HG02938 (cell line): ENCODE data around the gene TRIM8.

ENCODE experiments used
- ATAC-seq: cut with Tn5 transposase; IDR thresholded peaks from one replicate; pipeline ENCODE4 v1.9.1; 2021; ENCODE audit warnings: mild to moderate bottlenecking, moderate library complexity; ENCODE audit not compliant: unreplicated experiment

Gene TRIM8

DNA sequence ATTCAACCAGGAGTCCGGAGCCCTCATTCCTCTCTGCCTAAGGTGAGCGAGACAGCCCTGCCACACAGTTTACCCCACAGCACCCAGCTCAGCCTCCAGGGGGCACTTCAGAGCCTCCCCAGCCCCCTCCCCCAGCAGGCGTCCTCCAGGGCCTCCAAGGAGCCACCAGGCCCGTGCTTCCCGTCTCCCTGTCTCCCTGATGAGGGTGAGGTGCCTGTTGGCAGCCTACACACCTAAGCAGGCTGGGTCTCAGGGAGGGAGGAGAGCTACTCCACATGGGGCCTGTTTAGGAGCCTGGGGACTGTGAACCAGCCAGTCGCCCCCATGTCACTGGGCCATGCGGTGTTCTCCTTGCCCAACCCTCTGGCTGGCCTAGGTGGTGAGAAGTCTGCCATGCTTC, 28.9 kb upstream of the TRIM8 start:
- no peak for ATAC-seq

DNA sequence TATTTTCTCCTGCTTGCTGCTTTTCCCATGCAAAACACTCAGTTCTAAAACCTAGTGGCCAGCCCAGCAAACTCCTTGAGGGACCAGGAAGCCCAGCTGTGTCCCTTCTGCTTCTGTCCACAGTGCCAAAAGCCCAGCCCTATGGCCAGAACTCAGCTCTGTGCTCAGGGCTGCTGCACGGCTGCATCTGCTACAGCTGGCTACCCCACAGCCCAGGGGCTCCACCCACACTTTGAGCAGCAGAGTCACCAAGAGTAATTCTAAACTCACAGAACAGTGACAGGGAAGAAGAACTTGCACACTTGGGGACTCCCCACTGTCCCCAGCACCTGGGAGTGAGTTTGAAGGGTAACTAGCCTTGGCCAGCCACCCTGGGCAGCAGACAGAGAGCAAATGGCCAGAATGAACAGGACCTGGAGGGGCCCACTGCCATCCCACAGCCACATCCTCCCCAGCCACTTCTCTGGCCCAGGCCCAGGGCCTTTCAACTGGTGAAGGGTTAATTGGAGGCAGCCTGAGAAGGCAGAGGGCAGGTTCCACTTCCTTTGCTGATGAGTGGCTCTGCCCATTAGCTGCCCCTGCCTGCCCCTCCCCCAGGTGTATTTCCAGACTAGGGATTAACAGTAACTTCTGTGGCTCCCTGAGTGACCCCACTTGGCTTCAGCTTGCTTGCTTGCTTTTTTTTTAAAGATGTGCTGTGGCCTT, 28.1 kb upstream of the TRIM8 start:
- ATAC-seq: no peak

DNA sequence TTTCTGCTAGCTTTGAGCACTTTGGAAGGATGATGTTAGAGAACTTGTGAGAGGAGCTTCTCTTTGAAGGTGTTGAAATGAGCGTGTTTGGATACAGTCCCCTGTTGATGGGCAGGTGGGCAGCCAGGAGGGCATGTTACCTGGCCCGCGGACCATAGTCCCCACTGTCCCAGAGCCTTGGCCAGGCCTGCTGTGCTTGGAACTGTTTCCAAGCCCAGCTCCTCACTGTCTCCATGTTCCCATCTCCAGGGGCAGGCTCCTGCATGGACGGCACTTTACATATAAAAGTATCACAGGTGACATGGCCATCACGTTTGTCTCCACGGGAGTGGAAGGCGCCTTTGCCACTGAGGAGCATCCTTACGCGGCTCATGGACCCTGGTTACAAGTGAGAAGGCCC, 27.2 kb upstream of the TRIM8 start:
- no peak for ATAC-seq

DNA sequence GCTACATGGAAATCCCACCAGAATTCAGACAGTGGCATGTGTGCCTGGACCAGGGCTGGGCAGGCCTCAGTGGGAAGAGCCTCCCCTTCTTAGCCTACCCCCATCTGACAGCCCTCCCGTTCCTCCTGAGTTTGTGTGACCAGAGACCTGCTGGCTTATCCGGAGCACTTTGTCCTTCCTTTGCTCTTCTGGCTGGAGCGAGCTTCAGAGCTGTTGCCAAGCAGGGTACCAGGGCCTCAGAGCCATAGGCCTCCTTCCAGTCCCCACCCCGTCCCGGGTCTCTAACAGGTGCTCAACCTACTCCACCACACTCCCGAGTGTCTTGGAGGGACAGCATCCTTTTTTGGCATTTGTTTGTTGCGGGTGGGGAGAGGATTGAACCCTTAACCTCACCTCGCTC, 26.5 kb upstream of the TRIM8 start:
- ATAC-seq: no peak

DNA sequence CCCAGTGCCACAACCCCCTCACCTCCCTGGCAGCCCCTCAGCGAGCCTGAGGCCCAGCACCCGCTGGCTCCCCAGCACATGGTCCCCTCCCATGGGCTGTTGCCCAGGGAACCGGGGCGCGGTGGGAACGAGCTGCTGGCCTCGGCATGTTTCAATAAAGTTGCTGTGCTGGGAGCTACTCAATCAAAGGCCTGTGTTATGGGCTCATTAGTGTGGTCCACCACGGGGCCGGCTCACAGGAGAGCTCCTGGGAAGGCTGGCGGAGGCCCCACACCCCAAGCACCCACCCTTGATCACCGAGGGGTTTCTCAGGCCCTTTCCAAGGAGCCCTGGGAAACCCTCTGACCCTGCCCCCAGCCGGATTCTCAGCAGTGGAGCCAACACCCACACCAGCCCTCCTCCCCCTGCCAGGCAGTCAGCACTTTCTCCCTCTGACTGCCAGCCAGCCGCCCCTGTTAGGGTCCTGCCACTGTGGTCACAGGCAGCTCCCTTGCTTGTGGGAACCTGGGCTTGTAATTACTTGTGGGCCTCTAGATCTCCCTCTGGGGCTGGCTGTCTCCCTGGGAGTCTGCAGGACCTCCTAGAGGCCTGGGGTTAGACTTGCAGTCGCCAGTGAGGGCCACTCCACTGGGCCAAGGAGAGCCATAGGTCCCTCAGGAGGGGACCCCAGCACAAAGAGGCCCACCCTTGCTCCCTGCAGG, 24.8 kb upstream of the TRIM8 start:
- no peak for ATAC-seq

DNA sequence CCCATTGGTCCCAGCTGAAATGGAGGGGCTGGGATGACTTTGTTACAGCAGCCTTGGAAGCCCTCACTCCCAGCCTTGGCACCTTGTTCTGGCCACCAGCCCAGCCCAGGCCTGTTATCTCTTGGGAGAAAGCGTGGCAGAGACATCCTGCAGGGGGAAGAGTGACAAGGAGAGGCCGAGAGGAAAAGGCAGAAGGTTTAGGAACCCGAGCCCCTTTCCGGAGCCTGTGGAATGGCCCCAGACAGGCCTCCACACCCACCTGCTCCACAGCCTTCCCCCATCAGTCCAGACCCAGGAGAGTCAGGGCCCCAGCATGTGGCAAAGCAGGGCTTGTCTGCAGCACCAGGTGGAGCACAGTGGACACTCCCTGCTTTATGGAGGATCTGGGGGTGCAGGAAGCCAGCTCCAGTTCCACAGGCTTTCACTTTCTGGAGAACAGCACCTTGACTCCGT, 24.1 kb upstream of the TRIM8 start:
- no peak for ATAC-seq

DNA sequence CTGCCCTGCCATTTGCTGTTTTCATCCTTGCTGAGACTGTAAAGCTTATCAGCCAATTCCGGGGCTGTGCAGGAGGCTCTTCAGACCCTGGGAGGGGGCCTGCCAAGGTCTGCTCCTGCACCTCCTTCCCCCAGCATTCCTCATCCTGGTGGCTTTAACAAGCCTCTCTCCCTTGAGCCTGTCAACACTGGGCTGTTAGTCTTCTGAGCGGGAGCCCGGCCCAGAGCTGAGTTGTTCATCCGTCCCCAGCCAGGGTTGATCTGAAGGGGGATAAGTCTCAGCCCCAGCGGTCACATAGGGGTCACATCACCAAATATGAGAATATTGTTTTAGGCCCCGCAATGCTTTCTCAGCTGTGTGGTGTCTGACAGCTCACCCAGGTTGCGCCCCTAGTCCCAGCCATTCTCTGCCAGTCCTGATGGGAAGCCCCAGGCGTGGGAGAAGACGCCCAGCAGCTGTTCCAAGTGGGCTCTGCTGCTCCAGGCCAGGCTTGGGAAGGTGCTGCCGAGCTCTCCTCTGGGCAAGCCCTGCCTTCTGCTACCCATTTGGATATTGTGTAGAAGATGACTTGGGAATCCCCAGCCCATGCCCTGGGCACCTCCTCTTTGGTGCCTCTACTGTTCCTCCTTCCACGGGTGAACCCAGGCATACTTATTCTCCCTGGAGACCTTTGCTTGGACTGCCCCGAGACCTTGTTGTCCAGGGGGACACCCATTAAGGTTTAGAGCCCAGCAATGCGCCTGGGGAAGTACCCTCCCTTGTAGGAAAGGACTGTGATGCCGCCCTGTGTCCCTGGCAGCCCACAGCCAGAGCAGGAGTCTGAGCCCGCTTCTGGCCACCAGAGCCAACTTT, 23.5 kb upstream of the TRIM8 start:
- no peak for ATAC-seq

DNA sequence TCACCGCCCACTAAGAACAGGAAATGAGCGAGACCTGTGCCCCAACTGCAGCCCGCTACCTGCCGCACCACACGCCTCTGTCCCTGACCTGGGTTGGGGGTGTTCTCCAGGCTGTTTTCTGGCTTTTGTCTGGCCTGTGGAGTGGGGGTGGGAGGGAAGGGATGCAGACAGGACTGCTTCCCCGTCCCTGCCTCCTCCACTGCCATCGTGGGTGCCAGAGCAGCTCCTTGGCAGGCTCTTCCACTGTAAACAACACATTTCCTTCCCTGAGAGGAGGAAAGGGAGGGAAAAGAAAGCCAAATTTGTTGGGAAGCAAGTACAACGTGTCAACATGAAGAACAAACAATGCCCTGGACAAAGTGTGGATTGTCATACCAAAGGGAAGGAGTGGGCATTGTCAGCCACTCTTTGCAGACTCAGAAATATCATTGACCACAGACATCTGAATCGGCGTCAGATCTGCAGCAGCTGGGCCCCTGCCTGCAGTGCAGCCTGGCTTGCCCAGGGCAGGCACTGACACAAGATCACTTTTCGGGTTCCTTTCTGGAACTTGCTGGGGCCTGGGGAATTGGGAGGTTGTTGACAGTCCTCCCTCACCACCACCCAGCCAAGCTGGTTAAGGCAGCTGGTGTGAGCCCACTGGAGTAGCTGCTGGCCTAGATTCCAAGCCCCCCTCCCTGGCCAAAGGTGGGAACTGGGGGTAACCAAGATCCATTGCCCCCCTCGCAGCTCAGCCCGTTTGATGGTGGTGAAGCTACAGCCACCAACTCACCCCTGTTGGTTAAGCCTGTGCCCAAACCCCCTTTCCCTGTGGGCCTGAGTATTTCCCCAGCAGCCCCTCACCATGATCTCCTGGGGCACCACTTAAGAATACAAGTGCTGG, 22.6 kb upstream of the TRIM8 start:
- ATAC-seq: no peak

DNA sequence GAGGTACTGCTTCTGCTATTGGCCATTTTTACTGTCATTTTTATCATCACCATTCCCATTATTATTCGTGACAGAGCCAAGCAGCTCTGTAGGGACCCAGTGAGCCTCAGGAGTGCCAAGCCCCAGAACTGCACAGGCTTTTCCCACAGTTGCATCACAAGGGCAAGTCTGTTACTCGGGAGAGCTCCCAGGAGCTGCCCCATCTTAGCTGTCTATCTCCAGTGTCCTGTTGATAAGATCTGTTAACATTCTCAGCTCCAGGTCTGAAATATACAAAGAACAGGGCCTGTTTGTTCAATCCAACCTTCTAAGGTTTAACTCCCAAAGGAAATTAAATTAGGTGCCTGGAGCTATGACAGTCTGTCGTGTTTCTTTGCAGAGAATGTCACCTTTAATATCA, 20.2 kb upstream of the TRIM8 start:
- no peak for ATAC-seq

DNA sequence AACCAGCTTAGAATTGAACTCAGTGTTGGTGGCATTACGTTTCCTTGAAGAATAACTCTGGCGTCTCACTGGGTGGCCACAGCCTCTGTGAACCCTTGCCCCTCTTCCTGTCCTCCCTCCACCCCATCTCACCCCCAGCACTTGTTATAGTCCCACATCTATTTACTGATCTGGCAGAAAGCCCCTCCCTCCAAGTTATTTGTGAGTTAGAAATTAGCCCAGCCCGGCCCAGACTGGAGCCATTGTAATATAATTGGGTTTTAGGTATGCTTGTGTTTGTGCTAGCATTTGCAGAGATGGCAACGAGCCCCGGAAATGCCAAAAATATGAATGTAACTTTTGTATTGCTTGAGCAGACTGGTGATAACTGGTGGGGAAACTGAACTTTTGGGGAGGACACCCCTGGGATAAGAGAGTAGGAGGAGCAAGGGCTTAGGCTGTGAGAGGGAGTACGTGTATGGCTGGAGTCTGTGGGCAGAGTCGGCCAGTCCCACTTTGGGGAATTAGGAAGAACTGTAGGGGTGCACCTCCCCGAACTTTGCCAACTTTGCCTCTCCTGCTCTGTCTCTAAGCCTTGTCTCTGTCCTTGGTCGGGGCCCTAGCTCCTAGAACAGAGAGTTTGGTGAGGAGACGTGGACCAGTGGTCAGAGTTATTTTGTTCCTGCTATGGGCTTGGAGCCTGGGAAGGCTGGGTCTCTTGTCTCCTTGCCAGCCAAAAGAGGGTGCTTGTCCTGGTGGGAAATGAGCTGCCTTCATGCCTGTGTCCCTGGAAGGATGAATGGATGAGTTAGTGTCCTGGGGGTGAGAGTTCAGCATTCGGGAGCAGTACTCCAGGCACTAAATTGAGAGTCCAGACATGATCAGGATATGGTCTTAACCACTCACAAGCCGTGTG, 19.3 kb upstream of the TRIM8 start:
- ATAC-seq: no peak

DNA sequence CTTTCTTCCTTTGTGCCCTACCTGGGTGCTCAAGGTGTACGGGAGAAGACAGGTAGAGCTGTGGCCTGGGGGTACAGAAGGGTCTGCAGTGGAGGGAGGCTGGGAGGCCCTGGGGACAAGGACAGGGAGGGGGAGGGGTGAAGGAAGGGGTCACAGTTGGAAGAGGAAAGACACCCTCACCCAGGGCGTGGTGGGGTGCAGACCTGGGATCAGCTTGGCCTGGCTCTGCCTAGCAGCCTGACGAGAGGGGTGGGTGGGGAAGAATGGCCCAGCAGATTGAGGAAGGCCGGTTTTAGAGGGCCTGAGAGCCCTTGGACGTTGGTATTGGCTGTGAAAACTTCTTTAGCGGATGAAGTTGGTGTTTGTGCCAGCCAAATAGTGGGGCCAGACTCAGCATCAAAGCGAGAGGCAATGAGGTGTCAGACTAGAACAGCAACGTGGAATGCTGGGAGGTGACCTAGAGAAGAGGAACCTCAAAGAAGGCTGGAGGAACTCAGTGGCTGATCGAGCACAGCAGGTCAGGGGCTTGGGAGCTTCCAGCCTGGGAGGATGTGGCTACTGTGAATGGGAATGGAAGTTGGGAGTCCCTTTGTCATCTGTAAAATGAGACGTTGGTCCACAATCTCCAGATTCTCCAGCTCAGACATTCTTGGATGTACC, 18.1 kb upstream of the TRIM8 start:
- no peak for ATAC-seq

DNA sequence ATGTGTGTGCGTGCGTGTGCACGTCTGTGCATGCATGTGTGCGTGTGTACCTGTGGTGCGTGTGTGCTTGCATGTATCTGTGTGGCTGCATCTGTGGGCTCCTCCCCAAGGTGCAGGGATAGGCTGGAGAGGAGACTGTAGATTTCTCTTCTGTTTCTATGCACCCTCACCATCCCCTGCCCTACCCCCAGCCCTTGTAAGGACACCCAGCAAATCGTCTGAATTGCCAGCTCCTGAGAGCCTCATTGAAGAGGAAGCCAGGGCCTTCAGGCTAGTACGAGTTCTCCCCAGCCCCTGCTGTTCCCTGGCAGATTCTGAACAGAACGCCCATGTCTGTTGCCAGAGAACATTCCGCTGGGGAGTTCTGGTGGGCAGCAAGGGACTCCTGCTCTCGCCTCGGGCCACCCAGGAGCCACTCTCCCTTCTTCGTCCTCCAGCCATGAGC, 17.0 kb upstream of the TRIM8 start:
- ATAC-seq: no peak

DNA sequence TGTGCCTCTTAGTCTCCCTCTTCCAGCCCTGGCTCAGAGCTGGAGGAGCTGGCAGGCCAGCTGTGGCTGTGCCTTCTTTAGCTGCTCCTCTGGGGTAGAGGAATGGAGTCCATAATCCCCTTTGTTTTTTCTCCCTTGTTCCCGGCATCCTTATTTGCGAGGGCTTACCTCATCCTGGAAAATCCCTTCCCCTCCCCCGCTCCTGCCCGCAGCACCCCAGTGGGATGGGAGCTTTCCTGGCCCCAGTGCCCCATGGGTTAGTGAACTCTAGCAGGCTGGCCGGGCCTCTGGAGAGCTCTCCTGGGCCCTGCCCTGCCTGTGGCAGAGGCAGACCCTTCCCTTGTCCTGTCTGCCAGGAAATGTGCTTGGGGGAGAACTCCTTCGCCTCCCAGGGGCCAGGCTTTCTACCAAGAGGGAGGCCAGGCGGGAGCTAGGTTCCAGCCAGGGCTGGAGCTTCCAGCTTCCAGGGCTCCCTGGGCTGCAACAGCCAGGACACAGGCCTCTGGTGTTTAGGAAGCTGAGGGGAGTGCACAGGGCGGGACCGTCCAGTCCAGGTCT, 16.5 kb upstream of the TRIM8 start:
- ATAC-seq: no peak

DNA sequence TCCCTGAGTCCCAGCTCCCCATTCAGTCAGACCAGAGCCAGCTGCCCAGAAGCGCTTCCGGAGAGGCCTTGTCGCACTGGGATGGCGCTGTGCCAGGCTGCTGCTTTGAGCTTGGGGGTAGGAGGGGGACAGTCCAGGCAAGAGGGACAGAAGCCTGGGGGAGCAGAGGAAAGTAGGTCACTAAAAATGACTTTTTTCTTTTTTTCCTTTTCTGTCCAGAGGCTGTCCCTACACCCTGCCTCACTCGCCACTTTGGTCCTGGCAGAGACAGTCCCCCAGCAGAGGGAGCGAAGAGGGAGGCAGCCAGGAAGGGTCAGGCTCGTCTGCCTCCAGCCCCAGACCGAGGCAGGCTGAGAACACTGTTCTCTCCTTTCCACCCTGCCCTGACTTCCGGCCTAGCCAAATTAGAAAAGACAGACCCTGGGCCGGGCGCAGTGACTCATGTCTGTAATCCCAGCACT, 15.8 kb upstream of the TRIM8 start:
- ATAC-seq: no peak

DNA sequence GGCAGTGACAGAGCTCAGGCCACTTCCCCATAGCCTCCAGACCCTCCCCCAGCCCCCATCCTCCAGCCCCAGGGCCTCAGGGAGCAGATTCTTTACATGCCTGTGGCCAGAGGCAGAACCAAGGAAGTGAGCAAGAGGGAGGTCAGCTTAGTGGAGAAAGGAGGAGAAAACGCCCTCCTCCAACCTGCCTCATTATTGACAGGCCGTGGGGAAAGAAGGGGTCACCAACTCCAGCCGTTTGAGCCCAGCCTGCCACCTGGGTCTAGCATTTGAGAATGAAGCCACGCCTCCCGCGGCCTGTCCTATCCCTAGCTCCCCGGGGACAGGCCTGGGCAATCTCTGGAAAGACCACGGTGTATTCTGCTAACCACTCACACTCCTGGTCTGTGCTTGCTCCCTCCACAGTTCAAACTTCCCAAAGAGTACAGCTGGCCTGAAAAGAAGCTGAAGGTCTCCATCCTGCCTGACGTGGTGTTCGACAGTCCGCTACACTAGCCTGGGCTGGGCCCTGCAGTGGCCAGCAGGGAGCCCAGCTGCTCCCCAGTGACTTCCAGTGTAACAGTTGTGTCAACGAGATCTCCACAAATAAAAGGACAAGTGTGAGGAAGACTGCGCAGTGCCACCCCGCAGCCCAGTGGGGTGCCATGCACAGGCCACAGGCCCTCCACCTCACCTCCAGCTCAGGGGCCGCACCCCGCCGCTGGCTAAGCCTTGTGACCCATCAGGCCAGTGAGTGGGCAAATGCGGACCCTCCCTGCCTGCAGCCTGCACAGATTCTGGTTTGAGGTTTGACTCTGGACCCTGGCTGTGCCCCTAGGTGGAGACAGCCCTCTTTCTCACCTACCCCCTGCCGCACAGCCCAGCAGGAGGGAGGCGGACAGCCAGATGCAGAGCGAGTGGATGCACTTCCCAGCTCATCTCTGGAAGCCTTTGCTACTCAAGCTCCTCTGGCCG, 14.3 kb upstream of the TRIM8 start:
- ATAC-seq: no peak

DNA sequence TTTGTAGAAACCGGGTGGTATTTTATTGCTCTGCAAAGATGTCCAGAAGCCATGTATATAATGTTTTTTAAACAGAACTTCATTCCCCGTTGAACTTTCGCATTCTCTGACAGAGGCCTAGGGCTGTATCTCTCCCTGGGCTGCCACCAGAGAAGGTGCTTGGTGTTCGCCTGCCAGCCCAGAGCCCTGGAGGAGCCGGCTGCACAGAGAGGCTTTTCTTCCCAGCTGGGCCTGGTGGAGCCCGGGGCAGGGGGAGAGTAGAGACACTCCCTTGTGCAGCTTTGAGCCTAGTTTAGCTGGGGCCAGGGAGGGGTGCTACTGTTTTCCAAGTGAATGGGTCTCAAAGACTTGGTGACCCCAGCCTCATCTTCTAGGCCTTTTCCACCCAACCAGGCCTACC, 13.6 kb upstream of the TRIM8 start:
- ATAC-seq: no peak

DNA sequence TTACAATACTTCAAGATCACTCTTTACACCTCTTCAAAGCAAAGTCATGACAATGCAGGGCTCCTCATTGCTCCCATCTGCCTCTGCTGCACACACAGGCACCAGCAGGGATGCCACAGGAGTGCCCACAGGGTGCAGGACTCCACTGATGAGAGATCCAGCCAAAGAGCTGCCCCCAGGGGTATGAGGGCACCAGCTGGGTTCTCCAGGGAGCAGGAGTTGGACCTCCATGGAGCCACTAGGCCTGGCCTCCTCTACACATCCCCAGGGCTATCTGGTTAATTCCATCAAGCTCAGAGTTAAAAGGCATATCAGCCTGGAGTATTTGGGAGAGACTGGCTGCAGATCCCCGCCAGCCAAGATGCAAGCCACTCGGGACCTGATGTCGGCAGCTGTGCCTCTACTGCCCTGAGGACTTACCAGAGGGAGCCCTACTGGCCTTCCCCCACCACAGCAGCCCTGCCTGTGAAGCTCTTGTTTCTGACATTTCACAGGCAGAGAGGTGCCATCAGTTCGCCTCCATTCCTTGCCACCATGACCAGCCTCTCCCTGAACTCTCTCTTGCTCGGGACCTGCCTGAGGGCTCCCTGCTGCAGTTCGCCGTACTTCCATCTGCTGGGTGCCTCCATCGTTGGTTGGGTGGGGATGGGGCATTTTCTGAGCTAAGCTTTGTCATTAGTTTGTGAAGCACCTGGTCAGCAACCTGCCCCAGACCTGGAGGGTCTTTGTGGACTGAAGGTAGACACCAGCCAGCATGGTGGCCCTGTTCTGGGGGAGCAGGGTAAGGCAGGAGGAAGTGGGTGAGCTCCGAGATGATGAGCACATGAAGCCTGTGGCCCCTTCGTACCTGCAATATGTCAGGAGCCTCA, 12.5 kb upstream of the TRIM8 start:
- ATAC-seq: no peak
